GM12864 (cell line): Measurements from ENCODE around the gene ZRANB3.

ENCODE experiments used
- DNase-seq: peaks from one replicate; pipeline ENCODE4 v3.0.0-alpha.2; 2011; ENCODE audit warnings: low read depth
- H3K4me3 ChIP-seq: 2 replicates; pipeline ENCODE4 v1.5.1; 2011; ENCODE audit warnings: mild to moderate bottlenecking, low read depth, low read length, control low read depth
- CTCF ChIP-seq: IDR thresholded peaks from 2 replicates; pipeline ENCODE4 v1.5.1; 2011; ENCODE audit warnings: low read depth, mild to moderate bottlenecking, moderate library complexity, low read length, control low read depth, inconsistent platforms; ENCODE audit errors: missing control alignments

Gene ZRANB3

DNA sequence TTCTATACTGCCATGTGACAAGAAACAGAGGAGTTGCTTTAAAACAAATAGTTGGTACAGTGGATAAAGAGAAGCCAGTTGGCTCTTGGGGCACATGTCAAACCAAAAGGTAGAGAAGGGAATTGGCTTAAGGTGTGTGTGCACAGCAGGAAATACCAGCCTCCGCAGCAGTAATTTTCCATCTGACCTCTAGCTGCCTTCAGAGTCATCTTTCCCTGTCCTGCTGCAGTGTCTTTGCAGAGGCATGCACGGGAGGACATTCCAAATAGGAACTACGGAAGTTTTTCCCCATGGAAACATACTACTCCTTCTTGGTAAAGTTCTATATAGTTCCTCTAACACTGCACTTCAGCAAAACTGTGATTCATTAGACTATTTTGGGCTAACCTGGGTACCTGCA, 379.4 kb downstream of the ZRANB3 start:
- DNase-seq = no peak
- no peak overlapping the region for H3K4me3 ChIP-seq
- TF ChIP-seq CTCF = no peak

- no peak overlapping the region for H3K4me3 ChIP-seq
- no peak for DNase-seq
- no peak for TF ChIP-seq CTCF
Measured at GRCh38 chr2:135150725-135151124, 380.3 kb downstream of the ZRANB3 start.

GRCh38 chr2:135149251-135149650, 381.8 kb downstream of the ZRANB3 start:
- H3K4me3 ChIP-seq = no peak overlapping the region
- no peak for DNase-seq
- TF ChIP-seq CTCF = no peak

GRCh38 chr2:135144343-135144742, 386.7 kb downstream of the ZRANB3 start:
- TF ChIP-seq CTCF = no peak
- DNase-seq = no peak
- H3K4me3 ChIP-seq = no peak overlapping the region

- no peak for TF ChIP-seq CTCF
- no peak overlapping the region for H3K4me3 ChIP-seq
- no peak for DNase-seq
Measured at GRCh38 chr2:135142323-135142722, 388.7 kb downstream of the ZRANB3 start.

DNA sequence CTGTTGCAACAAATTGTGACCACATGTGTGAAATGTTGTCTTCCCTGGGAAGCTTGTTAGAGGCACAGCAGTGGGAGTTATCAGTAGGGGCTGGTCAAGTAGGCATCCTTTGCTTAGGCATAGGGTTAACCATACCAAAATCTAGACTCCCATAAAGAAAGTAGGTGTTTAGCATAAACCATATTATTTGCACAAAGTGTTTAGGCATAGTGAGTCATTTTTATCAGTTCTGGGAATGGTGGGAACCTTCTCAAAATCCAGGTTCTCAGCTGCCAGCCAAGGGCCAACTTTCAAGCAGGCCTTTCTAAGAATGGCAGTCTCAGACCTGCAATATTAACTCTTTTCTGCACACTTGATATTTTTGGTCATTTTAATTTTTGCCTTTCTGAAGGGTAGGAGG, 390.4 kb downstream of the ZRANB3 start:
- DNase-seq = no peak
- no peak for TF ChIP-seq CTCF
- no peak overlapping the region for H3K4me3 ChIP-seq

DNA sequence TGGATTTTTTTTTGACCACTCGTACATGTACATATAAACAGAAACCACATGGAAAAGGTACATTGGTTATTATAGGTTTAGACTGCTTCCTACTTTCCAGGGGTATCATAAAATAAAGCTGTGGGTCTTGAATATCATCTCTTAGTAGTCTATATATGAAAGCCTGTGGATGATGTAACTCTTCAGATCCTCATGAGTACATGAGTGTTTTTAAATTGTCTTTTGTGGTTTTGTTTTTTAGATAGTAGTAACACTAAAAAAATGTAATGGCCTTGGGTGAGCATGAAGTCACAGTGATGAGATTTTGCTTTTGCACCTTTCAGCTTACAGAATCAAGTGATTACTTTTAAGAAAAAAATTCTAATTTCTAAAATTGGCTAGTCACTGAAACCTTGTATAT, 398.7 kb downstream of the ZRANB3 start:
- H3K4me3 ChIP-seq = no peak overlapping the region
- no peak for TF ChIP-seq CTCF
- no peak for DNase-seq
